Measurements from ENCODE around the gene MARCHF3.
"Not testable (repeated sequence)": the region's sequence is repeated elsewhere in the genome, so short reads cannot be mapped to it uniquely, and the experiment has no call there.

The MARCHF3 gene

GRCh38 chr5:126911986-126912385 lies 118.4 kb downstream of the MARCHF3 start:
- Histone ChIP-seq H3K36me3 (peaks cover 0 to 15% (median 0%) of the 10 kb centered on the region in 3 donors), H3K27ac (no peak overlapping the region), H3K4me3 (no peak overlapping the region), H3K4me1 (no peaks in the 10 kb centered on the region), H3K27me3 (no peaks in the 10 kb centered on the region), H3K9me3 (no peaks in the 10 kb centered on the region)
- no peak for DNase-seq
- no peak for TF ChIP-seq CTCF (IDR thresholded peaks at IDR 0.05)
- intact Hi-C loops (cut with DNase I; ENCODE audit: low total_unique reads): no loop called here

GRCh38 chr5:126909856-126910255 lies 120.5 kb downstream of the MARCHF3 start:
- H3K27ac ChIP-seq: no peak overlapping the region
- intact Hi-C loops (cut with DNase I; ENCODE audit: low total_unique reads): no loop called here
- peaks cover 0 to 15% (median 0%) of the 10 kb centered on the region in 3 donors for H3K36me3 ChIP-seq
- no peaks in the 10 kb centered on the region for H3K27me3 ChIP-seq
- no peaks in the 10 kb centered on the region for H3K9me3 ChIP-seq
- no peaks in the 10 kb centered on the region for H3K4me1 ChIP-seq
- DNase-seq: no peak
- no peak for TF ChIP-seq CTCF (IDR thresholded peaks at IDR 0.05)
- H3K4me3 ChIP-seq: no peak overlapping the region

DNA sequence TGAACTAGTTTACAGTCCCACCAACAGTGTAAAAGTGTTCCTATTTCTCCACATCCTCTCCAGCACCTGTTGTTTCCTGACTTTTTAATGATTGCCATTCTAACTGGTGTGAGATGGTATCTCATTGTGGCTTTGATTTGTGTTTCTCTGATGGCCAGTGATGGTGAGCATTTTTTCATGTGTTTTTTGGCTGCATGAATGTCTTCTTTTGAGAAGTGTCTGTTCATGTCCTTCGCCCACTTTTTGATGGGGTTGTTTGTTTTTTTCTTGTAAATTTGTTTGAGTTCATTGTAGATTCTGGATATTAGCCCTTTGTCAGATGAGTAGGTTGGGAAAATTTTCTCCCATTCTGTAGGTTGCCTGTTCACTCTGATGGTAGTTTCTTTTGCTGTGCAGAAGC lies 126.0 kb downstream of the MARCHF3 start:
- H3K4me1 ChIP-seq; H3K4me3 ChIP-seq; DNase-seq; H3K27ac ChIP-seq; H3K36me3 ChIP-seq; intact Hi-C loops (cut with DNase I; ENCODE audit: low total_unique reads); H3K27me3 ChIP-seq; H3K9me3 ChIP-seq: not testable (repeated sequence)

DNA sequence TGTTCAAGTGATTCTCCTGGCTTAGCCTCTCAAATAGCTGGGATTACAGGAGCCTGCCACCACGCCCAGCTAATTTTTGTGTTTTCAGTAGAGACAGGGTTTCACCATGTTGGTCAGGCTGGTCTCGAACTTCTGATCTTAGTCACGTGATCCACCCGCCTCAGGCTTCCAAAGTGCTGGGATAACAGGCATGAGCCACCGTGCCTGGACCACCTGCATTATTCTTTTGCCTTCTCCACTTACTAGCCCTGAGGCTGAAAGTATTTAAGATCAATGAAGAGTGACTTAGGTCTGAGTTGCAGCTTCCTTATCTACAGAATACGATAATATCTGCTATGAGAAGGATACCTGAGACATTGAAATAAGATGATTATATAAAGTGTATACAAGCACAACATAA lies 129.6 kb downstream of the MARCHF3 start:
- Histone ChIP-seq H3K36me3 (no peaks in the 10 kb centered on the region), H3K4me3 (no peak overlapping the region), H3K27me3 (no peaks in the 10 kb centered on the region), H3K9me3 (no peaks in the 10 kb centered on the region), H3K4me1 (no peaks in the 10 kb centered on the region), H3K27ac (no peak overlapping the region)
- no peak for TF ChIP-seq CTCF (IDR thresholded peaks at IDR 0.05)
- intact Hi-C loops (cut with DNase I; ENCODE audit: low total_unique reads): no loop called here
- DNase-seq: no peak

DNA sequence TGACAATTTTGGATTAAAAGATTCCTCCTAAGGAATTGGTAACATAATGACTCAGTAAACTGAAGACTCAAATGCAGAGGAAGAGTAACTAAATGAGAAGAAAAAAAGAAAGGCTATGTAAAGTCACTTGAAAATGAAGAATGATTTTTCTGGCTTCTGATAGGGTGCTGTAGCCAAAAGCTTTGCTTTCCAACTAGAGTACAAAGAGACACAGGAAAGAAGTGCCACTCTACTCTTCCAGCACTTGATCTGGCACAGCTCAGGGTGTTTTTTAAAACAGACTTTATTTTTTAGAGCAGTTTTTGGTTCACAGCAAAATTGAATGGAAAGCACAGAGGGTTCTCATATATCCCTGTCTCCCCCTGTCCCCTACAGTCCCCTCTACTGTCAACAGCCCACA lies 130.9 kb downstream of the MARCHF3 start:
- Histone ChIP-seq H3K27ac (no peak overlapping the region), H3K4me3 (no peak overlapping the region), H3K9me3 (no peaks in the 10 kb centered on the region), H3K4me1 (no peaks in the 10 kb centered on the region), H3K36me3 (no peaks in the 10 kb centered on the region), H3K27me3 (no peaks in the 10 kb centered on the region)
- intact Hi-C loops (cut with DNase I; ENCODE audit: low total_unique reads): no loop called here
- no peak for TF ChIP-seq CTCF (IDR thresholded peaks at IDR 0.05)
- DNase-seq: no peak

DNA sequence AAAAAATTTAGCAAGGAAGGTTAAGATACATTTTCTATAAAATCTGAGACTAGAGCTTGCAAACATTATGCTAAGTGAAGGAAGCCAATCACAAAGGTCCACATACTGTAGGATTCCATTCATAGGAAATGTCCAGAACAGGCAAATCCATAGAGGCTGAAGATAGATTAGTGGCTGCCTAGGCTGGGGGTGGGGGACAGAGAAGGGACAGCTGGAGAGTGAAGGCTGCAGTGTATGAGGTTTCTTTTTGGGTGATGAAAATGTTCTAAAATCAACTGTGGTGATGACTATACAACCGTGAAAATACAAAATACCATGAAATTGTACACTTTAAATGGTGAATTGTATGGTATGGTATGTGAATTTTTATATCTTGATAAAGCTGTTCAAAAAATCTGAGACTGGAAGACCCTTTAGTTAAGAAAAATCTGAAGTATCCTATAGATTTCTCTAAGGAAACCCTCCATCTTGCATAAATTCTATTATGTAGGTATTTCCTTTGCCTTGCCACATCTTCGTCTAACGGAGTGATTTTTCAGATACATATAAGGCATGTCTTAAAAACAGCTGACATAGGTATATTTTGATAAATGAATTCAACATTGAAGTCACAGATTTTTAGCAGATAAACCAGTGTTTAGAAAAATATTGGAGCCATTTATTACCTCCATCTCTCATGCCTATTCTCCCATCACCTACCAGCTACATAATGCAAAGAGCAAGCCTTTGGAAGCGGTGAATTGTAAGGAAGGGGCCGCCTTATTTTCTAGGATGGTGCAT lies 132.3 kb downstream of the MARCHF3 start:
- TF ChIP-seq CTCF (IDR thresholded peaks at IDR 0.05): no peak
- no peaks in the 10 kb centered on the region for H3K9me3 ChIP-seq
- intact Hi-C loops (cut with DNase I; ENCODE audit: low total_unique reads): no loop called here
- no peaks in the 10 kb centered on the region for H3K36me3 ChIP-seq
- no peak overlapping the region for H3K4me3 ChIP-seq
- DNase-seq: no peak
- H3K27me3 ChIP-seq: no peaks in the 10 kb centered on the region
- H3K27ac ChIP-seq: no peak overlapping the region
- no peaks in the 10 kb centered on the region for H3K4me1 ChIP-seq

Data from tibial artery (tissue), 4 donors.